ENCODE results near the gene KDM6B.
"Not testable (repeated sequence)": the region's sequence is repeated elsewhere in the genome, so short reads cannot be mapped to it uniquely, and the experiment has no call there.

KDM6B gene, protein sequence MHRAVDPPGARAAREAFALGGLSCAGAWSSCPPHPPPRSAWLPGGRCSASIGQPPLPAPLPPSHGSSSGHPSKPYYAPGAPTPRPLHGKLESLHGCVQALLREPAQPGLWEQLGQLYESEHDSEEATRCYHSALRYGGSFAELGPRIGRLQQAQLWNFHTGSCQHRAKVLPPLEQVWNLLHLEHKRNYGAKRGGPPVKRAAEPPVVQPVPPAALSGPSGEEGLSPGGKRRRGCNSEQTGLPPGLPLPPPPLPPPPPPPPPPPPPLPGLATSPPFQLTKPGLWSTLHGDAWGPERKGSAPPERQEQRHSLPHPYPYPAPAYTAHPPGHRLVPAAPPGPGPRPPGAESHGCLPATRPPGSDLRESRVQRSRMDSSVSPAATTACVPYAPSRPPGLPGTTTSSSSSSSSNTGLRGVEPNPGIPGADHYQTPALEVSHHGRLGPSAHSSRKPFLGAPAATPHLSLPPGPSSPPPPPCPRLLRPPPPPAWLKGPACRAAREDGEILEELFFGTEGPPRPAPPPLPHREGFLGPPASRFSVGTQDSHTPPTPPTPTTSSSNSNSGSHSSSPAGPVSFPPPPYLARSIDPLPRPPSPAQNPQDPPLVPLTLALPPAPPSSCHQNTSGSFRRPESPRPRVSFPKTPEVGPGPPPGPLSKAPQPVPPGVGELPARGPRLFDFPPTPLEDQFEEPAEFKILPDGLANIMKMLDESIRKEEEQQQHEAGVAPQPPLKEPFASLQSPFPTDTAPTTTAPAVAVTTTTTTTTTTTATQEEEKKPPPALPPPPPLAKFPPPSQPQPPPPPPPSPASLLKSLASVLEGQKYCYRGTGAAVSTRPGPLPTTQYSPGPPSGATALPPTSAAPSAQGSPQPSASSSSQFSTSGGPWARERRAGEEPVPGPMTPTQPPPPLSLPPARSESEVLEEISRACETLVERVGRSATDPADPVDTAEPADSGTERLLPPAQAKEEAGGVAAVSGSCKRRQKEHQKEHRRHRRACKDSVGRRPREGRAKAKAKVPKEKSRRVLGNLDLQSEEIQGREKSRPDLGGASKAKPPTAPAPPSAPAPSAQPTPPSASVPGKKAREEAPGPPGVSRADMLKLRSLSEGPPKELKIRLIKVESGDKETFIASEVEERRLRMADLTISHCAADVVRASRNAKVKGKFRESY (N-terminal part only)

DNA sequence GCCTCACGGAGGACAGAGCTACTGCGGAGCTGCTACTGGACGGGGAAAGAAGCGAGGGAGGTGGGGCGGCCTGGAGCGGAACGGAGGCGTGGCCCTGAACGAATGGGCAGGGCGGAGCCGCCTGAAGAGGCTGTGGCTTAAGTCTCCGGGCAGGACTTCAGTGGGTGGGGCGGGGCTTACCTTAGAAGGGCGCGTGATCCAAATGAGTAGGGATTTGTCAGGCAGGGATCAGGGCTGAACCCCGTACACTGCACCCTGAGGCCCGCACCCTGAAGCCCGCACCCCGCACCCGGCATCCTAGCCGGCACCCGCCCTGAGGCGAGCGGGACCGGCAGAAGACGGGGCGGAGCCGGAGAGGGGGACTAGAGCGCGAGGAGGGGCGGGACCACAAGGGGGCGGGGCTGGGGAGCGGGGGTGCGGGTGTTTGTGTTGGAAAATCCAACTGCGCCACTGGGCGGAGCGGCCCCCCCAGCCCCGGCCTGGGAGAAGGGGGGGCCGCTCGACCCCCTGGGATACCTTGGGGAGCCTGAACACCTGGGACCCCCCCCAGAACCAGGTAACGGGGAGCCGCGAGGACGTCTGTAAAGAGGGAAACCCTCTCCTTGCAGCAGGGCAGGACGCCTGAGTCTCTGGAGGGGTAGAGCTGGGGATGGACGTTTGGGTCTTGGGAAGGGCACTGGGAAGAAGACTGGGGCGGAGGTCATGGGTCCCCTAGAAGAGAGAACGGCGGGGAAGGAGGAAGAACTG is at the start of gene KDM6B:
KDM6B (plus strand) TSS at position 423 of the 747 bp plus-strand sequence. CDS start 11,338 bp downstream, outside the sequence.
- DNase-seq, result peak; percentile 86

- DNase-seq, result no peak
Measured at GRCh38 chr17:7786866-7787265, 47.2 kb upstream of the KDM6B start.

DNA sequence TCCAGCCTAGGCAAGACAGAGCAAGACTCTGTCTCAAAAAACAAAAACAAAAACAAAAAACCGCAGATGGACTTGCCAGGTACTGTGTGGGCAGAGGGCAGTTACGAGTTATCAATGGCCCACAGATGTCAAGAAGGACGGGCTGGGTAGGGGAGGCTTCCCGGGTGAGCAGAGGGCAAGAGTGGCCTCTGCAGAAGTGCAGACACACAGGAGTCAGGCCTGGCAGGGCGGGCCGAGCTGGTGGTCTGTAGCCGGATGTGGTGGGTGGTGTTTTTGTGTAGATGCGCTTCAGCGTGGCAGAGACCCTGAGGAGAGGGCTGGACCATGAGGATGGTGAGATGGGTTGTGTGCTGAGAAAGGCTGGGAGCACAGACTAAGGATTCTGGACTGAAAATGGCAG is 44.9 kb upstream of the KDM6B start:
- no peak for DNase-seq

DNA sequence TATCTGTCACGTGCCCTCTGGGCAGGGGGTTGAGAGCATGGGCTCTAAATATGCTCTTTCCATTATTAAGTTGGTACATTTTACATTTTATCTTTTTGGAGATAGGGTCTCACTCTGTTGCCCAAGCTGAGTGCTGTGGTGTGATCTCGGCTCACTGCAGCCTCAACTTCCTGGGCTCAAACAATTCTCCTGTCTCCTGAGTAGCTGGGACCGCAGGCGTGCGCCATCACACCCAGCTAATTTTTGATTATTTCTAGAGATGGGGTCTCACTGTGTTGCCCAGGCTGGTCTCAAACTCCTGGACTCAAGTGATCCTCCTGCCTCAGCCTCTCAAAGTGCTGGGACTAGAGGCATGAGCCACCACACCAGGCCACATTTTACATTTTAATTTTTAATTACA is 43.9 kb upstream of the KDM6B start:
- no peak for DNase-seq

GRCh38 chr17:7792611-7793010 is 41.4 kb upstream of the KDM6B start:
- DNase-seq, result no peak

DNA sequence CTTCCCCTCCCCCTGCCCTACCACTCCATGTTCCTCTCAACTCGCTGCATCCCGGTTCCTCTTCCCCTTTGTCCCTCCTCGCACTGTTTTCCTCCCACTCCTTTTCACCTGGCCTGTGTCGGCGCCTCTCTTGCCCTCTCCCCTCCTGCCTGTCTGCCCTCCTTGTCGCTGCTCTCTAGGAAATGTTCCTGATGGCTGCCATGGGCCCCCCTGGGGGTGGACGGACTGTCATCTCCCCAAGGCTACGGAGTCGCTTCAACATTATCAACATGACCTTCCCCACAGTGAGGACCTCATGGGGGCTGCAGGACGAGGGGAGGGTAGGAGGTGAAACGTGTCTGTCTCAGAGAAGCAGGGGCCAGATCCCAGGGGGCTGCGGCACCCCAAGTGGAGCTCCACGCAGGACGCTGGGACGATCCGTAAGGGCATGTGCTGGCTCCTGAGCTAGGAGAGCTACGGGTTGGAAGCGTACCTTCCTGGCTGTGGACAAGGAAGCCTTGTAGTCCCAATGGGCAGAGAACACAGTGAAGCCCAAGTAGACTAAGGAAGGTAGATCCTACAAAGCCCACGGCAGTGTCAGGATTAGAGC is 39.8 kb upstream of the KDM6B start:
- no peak for DNase-seq

DNA sequence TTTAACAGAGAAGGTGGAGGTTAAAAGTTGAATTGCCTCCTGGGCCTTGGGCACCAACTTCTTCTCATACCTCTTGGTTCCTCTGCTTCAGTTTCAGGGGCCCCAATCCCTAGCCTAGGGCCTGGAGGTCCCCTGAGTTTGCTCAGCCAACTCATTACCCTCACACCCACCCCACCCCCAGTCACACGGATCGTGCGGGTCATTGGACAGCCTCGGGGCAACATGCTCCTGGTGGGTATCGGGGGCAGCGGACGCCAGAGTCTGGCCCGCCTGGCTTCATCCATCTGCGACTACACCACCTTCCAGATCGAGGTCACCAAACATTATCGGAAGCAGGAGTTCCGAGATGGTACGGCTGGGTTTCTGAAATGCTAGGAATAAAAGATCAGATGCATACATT is 36.0 kb upstream of the KDM6B start:
- DNase-seq, result no peak

DNA sequence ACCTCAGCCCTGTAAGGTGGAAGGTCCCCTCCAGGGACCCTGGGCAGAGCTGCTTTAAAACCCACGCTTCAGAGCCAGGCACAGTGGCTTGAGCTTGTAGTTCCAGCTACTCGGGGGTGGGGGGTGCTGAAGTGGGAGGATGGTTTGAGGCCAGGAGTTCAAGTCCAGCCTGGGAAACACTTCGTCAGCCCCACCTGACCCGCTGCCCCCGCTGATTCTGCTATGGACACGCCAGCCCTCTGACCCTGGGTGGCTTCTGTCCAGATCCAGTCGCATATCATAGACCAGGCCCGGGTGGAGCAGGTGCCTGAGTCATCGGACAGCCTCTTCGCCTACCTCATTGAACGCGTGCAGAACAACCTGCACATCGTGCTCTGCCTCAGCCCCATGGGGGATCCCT is 35.2 kb upstream of the KDM6B start:
- no peak for DNase-seq

GRCh38 chr17:7803981-7804380 is 30.0 kb upstream of the KDM6B start:
- peak; percentile 36 for DNase-seq

DNA sequence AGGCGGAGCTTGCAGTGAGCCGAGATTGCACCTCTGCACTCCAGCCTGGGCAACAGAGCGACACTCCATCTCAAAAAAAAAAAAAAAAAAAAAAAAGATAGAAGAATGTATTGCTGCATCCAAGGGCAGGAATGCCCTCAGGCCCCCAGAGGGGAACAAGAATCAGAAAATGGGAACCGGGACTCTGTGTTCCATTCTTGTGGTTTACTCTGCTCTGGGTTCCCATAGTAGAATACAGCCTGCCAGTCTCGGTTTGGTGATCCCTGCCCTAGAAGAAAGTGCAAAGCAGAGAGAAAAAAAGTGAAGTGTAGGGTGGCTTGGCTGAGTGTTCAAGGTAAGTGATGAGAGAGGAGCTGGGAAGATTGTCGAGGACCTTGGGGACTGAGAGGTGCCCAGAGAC is 27.4 kb upstream of the KDM6B start:
- no peak for DNase-seq

DNA sequence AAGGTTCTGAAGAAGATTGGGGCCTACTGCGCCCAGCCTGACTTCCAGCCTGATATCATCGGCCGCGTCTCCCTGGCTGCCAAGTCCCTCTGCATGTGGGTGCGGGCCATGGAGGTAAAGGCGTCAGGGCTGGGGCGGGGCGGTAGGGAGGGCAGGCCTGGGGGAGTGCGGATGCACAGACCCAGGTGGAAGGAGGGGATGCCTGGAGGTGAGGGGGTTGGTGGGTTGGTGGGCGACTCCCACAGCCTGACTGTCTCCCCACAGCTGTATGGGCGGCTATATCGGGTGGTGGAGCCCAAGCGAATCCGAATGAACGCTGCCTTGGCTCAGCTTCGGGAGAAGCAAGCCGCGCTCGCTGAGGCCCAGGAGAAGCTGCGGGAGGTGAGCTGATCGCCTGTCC is 26.8 kb upstream of the KDM6B start:
- DNase-seq, result no peak

- DNase-seq, result no peak
Measured at GRCh38 chr17:7809086-7809790, 24.8 kb upstream of the KDM6B start.

GRCh38 chr17:7809791-7810343 is 24.1 kb upstream of the KDM6B start:
- not testable (repeated sequence) for DNase-seq

GRCh38 chr17:7811251-7811650 is 22.8 kb upstream of the KDM6B start:
- no peak for DNase-seq

GRCh38 chr17:7814969-7815368 is 19.0 kb upstream of the KDM6B start:
- no peak for DNase-seq

DNA sequence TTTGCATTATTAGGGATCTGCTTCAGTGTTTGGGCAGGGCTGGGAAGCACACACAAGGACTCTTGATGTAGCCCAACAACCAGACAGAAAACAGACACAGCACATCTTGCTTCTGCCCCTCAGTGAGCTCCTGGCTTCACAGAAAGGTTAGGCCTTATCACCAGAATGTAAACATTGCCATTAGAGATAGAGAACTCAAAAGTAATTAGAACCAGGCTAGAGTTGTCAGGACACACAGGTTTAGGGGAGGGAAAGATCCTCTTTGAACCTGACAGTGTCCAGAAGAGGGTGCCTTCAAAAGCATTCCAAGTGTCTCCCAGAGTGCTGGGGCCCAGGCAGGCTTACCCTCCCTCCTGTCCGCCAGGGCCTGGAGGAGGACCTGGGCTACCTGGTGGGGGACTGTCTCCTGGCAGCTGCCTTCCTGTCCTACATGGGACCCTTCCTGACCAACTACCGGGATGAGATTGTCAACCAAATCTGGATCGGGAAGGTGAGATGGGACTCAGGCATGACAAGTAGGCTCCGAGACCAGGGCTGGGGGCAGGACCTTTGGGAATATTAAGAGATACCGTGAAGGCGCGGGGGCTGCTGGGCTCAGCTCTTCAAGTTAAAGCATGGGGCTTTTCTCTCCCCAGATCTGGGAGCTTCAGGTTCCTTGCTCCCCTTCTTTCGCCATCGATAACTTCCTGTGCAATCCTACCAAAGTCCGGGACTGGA is 16.9 kb upstream of the KDM6B start:
- DNase-seq, result no peak

DNA sequence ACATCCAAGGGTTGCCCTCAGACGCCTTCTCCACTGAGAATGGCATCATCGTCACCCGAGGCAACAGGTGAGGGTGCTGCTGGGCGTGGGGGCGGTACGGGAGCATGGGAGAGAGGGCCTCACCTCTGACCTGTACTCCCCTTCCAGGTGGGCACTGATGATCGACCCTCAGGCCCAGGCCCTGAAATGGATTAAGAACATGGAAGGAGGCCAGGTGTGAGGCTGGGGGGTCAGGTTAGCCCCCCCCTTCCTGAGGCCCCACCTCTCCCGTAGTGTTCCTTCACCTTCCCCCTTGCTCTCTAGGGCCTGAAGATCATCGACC is 16.4 kb upstream of the KDM6B start:
- no peak for DNase-seq

GRCh38 chr17:7818026-7818425 is 16.0 kb upstream of the KDM6B start:
- no peak for DNase-seq

DNA sequence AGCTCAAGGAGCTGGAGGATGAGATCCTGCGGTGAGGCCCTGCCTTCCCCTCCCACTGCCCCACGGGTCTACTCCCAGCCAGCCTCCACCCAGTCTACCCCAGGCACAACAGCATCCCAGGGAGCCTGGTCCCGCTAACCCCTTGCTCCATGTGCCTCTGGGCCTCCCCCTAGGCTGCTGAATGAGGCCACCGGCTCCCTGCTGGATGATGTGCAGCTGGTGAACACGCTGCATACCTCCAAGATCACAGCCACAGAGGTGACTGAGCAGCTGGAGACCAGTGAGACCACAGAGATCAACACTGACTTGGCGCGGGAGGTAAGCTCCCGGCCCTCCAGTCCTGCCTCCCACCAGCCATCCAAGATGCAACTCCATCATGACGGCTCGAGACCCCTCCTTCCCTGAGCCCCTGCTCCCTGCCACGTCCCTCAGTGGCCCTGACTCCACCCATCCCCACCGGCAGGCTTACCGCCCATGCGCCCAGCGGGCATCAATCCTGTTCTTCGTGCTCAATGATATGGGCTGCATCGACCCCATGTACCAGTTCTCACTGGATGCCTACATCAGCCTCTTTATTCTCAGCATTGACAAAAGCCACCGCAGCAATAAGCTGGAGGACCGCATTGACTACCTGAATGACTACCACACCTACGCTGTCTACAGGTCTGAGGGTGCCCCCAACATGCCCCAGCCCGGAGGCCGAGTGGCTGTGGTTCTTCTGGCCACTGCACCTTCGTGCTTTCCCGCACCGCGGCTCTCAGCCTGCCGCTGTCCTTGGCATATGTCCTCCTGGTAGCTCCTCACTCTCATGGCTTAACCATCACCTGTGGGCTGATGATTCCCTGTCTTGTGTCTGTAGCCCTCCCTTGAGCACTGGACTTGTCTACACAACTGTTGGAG is 15.0 kb upstream of the KDM6B start:
- DNase-seq, result peak; percentile 34

- no peak for DNase-seq
Measured at GRCh38 chr17:7820231-7820630, 13.8 kb upstream of the KDM6B start.

Measured in NCI-H146 (cell line).